ENCODE measurements around the gene PRKAR1B.

- TF ChIP-seq CTCF (IDR thresholded peaks at IDR 0.05) (no peak), POLR2A (IDR thresholded peaks at IDR 0.05) (no peak), POLR2AphosphoS5 (IDR thresholded peaks at IDR 0.05) (no peak)
Observed at GRCh38 chr7:730501-731439, 3.7 kb upstream of the PRKAR1B start.

Measured in stomach (tissue), 4 donors.